Naive thymus-derived CD4-positive, alpha-beta T cell (primary cell): ENCODE results near the gene BSN. TPM values are rescaled to one million over a fixed set of nuclear protein-coding genes. Genes with fewer than 3 reads are reported as not detected.

Experiments used
- ATAC-seq: fragments of 150-1000 bp; cut with Tn5 transposase; 2 replicates; pipeline ENCODE4 v1.10.0; 2021; ENCODE audit warnings: mild to moderate bottlenecking, moderate library complexity
- CTCF ChIA-PET: fragments of 350-600 bp; sonication (Branson Sonifier 250); formaldehyde crosslinking; loops from one replicate; lab custom pipeline; 2021; ENCODE audit warnings: antibody characterized with exemption; lab: Charles Lee
- POLR2A ChIA-PET: fragments of 350-600 bp; sonication (Branson Sonifier 250); formaldehyde crosslinking; loops from one replicate; lab custom pipeline; 2021; ENCODE audit warnings: antibody characterized with exemption, inconsistent platforms; lab: Charles Lee
- DNase-seq, 9 donors: peaks; one replicate each; pipeline versions ENCODE4 v3.0.0 to v3.0.0-alpha.2; 2020 to 2022; ENCODE audit warnings: mixed read lengths in 1 of 9
- H3K27ac ChIP-seq: one replicate; pipeline ENCODE4 v1.7.0; 2013; ENCODE audit warnings: mild to moderate bottlenecking, low read depth, low read length, moderate library complexity
- H3K27me3 ChIP-seq, 2 donors: one replicate each; pipeline ENCODE4 v1.7.0; 2013; ENCODE audit warnings: low read length in 2 of 2, mild to moderate bottlenecking in 2 of 2, moderate library complexity in 2 of 2; ENCODE audit not compliant: control insufficient read depth in 2 of 2, insufficient read depth in 2 of 2
- H3K36me3 ChIP-seq, 3 experiments: 1 replicate in 2 of 3; 2 replicates in 1 of 3; pipeline ENCODE4 v1.7.0; 2013; ENCODE audit warnings: low read length in 3 of 3, mild to moderate bottlenecking in 3 of 3, moderate library complexity in 1 of 3; ENCODE audit not compliant: insufficient read depth in 3 of 3, control insufficient read depth in 2 of 3
- H3K4me1 ChIP-seq, 2 donors: one replicate each; pipeline ENCODE4 v1.7.0; 2013; ENCODE audit warnings: low read length in 2 of 2, mild to moderate bottlenecking in 2 of 2, moderate library complexity in 1 of 2; ENCODE audit not compliant: control insufficient read depth in 2 of 2, insufficient read depth in 2 of 2
- H3K4me3 ChIP-seq: 2 replicates; pipeline ENCODE4 v1.7.0; 2013; ENCODE audit warnings: mild to moderate bottlenecking, low read length
- H3K9me3 ChIP-seq, 3 experiments: 1 replicate in 2 of 3; 2 replicates in 1 of 3; pipeline ENCODE4 v1.7.0; 2013; ENCODE audit warnings: low read length in 3 of 3; ENCODE audit not compliant: control insufficient read depth in 2 of 3
- H3K27ac Mint-ChIP-seq, 9 donors: one replicate each; pipeline ENCODE4 v1.8.0; 2020 to 2022; ENCODE audit warnings: mixed read lengths in 9 of 9, mild to moderate bottlenecking in 8 of 9, moderate library complexity in 5 of 9, inconsistent platforms in 2 of 9
- H3K27me3 Mint-ChIP-seq, 5 donors: one replicate each; pipeline ENCODE4 v1.8.0; 2021 to 2022; ENCODE audit warnings: mixed read lengths in 5 of 5, mild to moderate bottlenecking in 1 of 5
- H3K36me3 Mint-ChIP-seq, 5 donors: one replicate each; pipeline ENCODE4 v1.8.0; 2020 to 2022; ENCODE audit warnings: mixed read lengths in 5 of 5, mild to moderate bottlenecking in 3 of 5, inconsistent platforms in 1 of 5
- H3K4me1 Mint-ChIP-seq, 7 donors: one replicate each; pipeline ENCODE4 v1.8.0; 2020 to 2022; ENCODE audit warnings: mixed read lengths in 7 of 7, mild to moderate bottlenecking in 3 of 7, inconsistent platforms in 1 of 7
- H3K4me3 Mint-ChIP-seq, 10 donors: one replicate each; pipeline ENCODE4 v1.8.0; 2020 to 2022; ENCODE audit warnings: mild to moderate bottlenecking in 10 of 10, mixed read lengths in 10 of 10, moderate library complexity in 6 of 10, inconsistent platforms in 2 of 10
- H3K9me3 Mint-ChIP-seq, 11 donors: one replicate each; pipeline ENCODE4 v1.8.0; 2020 to 2022; ENCODE audit warnings: mixed read lengths in 11 of 11, mild to moderate bottlenecking in 4 of 11, inconsistent platforms in 1 of 11, moderate library complexity in 1 of 11
- intact Hi-C, 2 donors: fragments of 100-400 bp; cut with micrococcal nuclease; formaldehyde crosslinking; loops; one replicate each; pipeline ENCODE4 v1.15.1; 2023
- polyA plus RNA-seq, 2 donors: library from polyadenylated mRNA; unstranded; fragments of 300-500 nt; fragmentation: Illumina TruSeq; gene quantifications; one replicate each; pipeline ENCODE4 v1.2.3, GENCODE V29; 2021
- total RNA-seq, 6 experiments: library from RNA in 5 of 6; stranded (reverse) in 5 of 6; gene quantifications; 1 replicate in 5 of 6; 2 replicates in 1 of 6; pipeline ENCODE4 v1.2.3 and lab custom pipeline; 2021 to 2026

BSN gene
- total and polyA plus RNA-seq, 7 experiments from 2014 or later = 0.12 to 0.16 (median 0.14) TPM; not detected in 2

DNA sequence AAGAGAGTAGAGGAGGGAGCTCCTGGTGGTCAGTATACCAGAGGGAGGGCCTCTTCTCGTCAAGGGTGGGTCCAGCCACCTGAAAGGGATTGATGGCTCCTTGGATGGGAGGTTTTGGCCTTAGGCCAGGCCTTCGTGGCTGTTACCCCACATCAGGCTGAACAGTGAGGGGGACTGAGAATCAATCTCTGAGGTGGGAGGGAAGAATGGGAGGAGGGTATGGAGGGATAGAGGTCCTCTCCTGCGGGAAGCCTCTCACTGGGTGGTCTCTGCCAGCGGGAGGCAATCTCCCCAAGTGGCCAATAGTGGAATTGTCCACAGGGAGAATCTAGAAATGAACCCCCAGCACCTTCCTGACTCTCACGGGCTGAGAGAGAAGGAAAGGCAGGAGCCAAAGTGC is 53.5 kb downstream of the BSN start:
- ChIA-PET CTCF (no interaction called here), POLR2A (no interaction called here)
- no peaks in the 10 kb centered on the region for H3K36me3 ChIP-seq
- Mint-ChIP-seq H3K4me3 (no peak overlapping the region), H3K4me1 (peaks cover 13 to 17% (median 16%) of the 10 kb centered on the region in 7 donors), H3K36me3 (peaks cover 0 to 5% (median under 1%) of the 10 kb centered on the region in 5 donors), H3K27ac (no peak overlapping the region), H3K27me3 (peaks cover 0 to 4% (median 0%) of the 10 kb centered on the region in 5 donors), H3K9me3 (peaks cover 0 to 6% (median 4%) of the 10 kb centered on the region in 11 donors)
- no peaks in the 10 kb centered on the region for H3K27me3 ChIP-seq
- DNase-seq = peak in 1 of 9 donors; percentile 11
- H3K9me3 ChIP-seq = peaks cover 0 to 2% (median 0%) of the 10 kb centered on the region in 3 experiments
- intact Hi-C loops = no loop called here
- H3K4me1 ChIP-seq = peaks cover 10% of the 10 kb centered on the region in 2 donors
- no peak overlapping the region for H3K4me3 ChIP-seq
- no peak for ATAC-seq
- H3K27ac ChIP-seq = no peak overlapping the region

- Histone ChIP-seq H3K9me3 (peaks cover 0 to 4% (median 0%) of the 10 kb centered on the region in 3 experiments), H3K4me1 (no peaks in the 10 kb centered on the region), H3K27ac (no peak overlapping the region), H3K4me3 (no peak overlapping the region), H3K27me3 (no peaks in the 10 kb centered on the region), H3K36me3 (no peaks in the 10 kb centered on the region)
- Mint-ChIP-seq H3K9me3 (peaks cover 0 to 10% (median 4%) of the 10 kb centered on the region in 11 donors), H3K36me3 (peaks cover 0 to 9% (median 0%) of the 10 kb centered on the region in 5 donors), H3K27me3 (peaks cover 0 to 4% (median 0%) of the 10 kb centered on the region in 5 donors), H3K27ac (peak overlapping the region in 1 of 9 donors; percentile 31), H3K4me1 (peaks cover under 1 to 4% (median 1%) of the 10 kb centered on the region in 7 donors), H3K4me3 (no peak overlapping the region)
- intact Hi-C loops = no loop called here
- ATAC-seq (no peak), DNase-seq (peak in 1 of 9 donors; percentile 8)
- POLR2A ChIA-PET = interaction anchor here (0.6 kb wide), 1 partner anchor 295 kb away, joined by 5 read pairs; no protein-coding TSS in a partner anchor
- CTCF ChIA-PET = interaction anchor here (0.6 kb wide), 1 partner anchor 409 kb away, joined by 4 read pairs; no protein-coding TSS in a partner anchor
Observed at GRCh38 chr3:49609314-49609713, 55.0 kb downstream of the BSN start.

- H3K36me3 Mint-ChIP-seq = peaks cover 0 to 9% (median 0%) of the 10 kb centered on the region in 5 donors
- peak in 1 of 9 donors; percentile 12 for DNase-seq
- no peak overlapping the region for H3K27ac Mint-ChIP-seq
- Histone ChIP-seq H3K27me3 (no peaks in the 10 kb centered on the region), H3K36me3 (no peaks in the 10 kb centered on the region), H3K4me1 (no peaks in the 10 kb centered on the region), H3K9me3 (peaks cover 0 to 4% (median 0%) of the 10 kb centered on the region in 3 experiments), H3K4me3 (no peak overlapping the region), H3K27ac (no peak overlapping the region)
- H3K9me3 Mint-ChIP-seq = peaks cover 0 to 10% (median 4%) of the 10 kb centered on the region in 11 donors
- ATAC-seq = no peak
- H3K4me1 Mint-ChIP-seq = peaks cover 0 to 4% (median 0%) of the 10 kb centered on the region in 7 donors
- ChIA-PET CTCF (no interaction called here), POLR2A (no interaction called here)
- intact Hi-C loops = no loop called here
- peaks cover 0 to 4% (median 0%) of the 10 kb centered on the region in 5 donors for H3K27me3 Mint-ChIP-seq
- H3K4me3 Mint-ChIP-seq = no peak overlapping the region
Observed at GRCh38 chr3:49609815-49610214, 55.5 kb downstream of the BSN start.

GRCh38 chr3:49610666-49611280 is 56.5 kb downstream of the BSN start:
- Histone ChIP-seq H3K36me3 (no peaks in the 10 kb centered on the region), H3K27ac (no peak overlapping the region), H3K4me1 (no peaks in the 10 kb centered on the region), H3K9me3 (peaks cover 0 to 4% (median 0%) of the 10 kb centered on the region in 3 experiments), H3K27me3 (no peaks in the 10 kb centered on the region), H3K4me3 (no peak overlapping the region)
- Mint-ChIP-seq H3K36me3 (peaks cover 0 to 9% (median 0%) of the 10 kb centered on the region in 5 donors), H3K27me3 (peaks cover 0 to 4% (median 0%) of the 10 kb centered on the region in 5 donors), H3K4me1 (peaks cover 0 to 4% (median 0%) of the 10 kb centered on the region in 7 donors), H3K27ac (no peak overlapping the region), H3K9me3 (peaks cover 0 to 10% (median 4%) of the 10 kb centered on the region in 11 donors), H3K4me3 (peak overlapping the region in 1 of 10 donors; percentile 16)
- ATAC-seq = no peak
- DNase-seq = peak in 1 of 9 donors; percentile 1
- intact Hi-C loops = no loop called here
- ChIA-PET POLR2A (no interaction called here), CTCF (interaction anchor here (0.6 kb wide), 1 partner anchor 416 kb away, joined by 4 read pairs; no protein-coding TSS in a partner anchor)

DNA sequence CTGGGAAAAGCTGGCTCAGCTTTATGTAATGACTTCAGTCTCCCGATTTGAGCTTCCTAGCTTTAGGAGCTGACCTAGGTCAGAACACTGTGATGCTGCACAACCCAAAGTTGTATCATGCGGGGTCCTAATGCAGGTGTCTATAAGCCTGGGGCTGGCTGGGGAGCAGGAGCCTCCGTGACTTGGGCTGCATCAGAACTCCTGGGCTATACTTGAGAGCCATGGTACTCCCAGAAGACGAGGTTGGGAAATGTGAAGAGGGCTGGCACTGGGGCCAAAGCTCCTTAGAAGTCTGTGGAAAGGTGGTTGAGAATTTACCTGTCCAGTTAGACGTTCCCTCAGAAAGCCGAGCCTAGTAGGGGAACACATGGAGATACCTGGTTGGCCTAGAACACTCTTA is 57.0 kb downstream of the BSN start:
- ChIA-PET CTCF (interaction anchor here (0.6 to 0.7 kb wide), 3 partner anchors 414 to 789 kb away, joined by 3 to 6 read pairs (median 4); no protein-coding TSS in a partner anchor), POLR2A (interaction anchor here (0.7 kb wide), 1 partner anchor 14 kb away, joined by 6 read pairs; no protein-coding TSS in a partner anchor)
- ATAC-seq (no peak), DNase-seq (peak in 1 of 9 donors; percentile 2)
- Mint-ChIP-seq H3K27me3 (peaks cover 0 to 4% (median 0%) of the 10 kb centered on the region in 5 donors), H3K4me3 (peak overlapping the region in 1 of 10 donors; percentile 16), H3K36me3 (peaks cover 0 to 9% (median 0%) of the 10 kb centered on the region in 5 donors), H3K9me3 (peaks cover 0 to 10% (median 4%) of the 10 kb centered on the region in 11 donors), H3K4me1 (peaks cover 0 to 3% (median 0%) of the 10 kb centered on the region in 7 donors), H3K27ac (no peak overlapping the region)
- Histone ChIP-seq H3K4me3 (no peak overlapping the region), H3K27ac (no peak overlapping the region), H3K27me3 (no peaks in the 10 kb centered on the region), H3K9me3 (peaks cover 0 to 4% (median 0%) of the 10 kb centered on the region in 3 experiments), H3K4me1 (no peaks in the 10 kb centered on the region), H3K36me3 (no peaks in the 10 kb centered on the region)
- intact Hi-C loops = no loop called here

- Histone ChIP-seq H3K4me1 (no peaks in the 10 kb centered on the region), H3K27ac (no peak overlapping the region), H3K36me3 (no peaks in the 10 kb centered on the region), H3K9me3 (peaks cover 0 to 4% (median 0%) of the 10 kb centered on the region in 3 experiments), H3K27me3 (no peaks in the 10 kb centered on the region), H3K4me3 (no peak overlapping the region)
- Mint-ChIP-seq H3K9me3 (peaks cover 0 to 10% (median 4%) of the 10 kb centered on the region in 11 donors), H3K4me3 (no peak overlapping the region), H3K36me3 (peaks cover 0 to 9% (median 0%) of the 10 kb centered on the region in 5 donors), H3K4me1 (peaks cover 0 to 2% (median 0%) of the 10 kb centered on the region in 7 donors), H3K27me3 (peaks cover 0 to 4% (median 0%) of the 10 kb centered on the region in 5 donors), H3K27ac (no peak overlapping the region)
- intact Hi-C loops = no loop called here
- ATAC-seq (no peak), DNase-seq (no peak)
- ChIA-PET CTCF (interaction anchor here (0.7 kb wide), 2 partner anchors 414 to 790 kb away, joined by 3 to 6 read pairs; no protein-coding TSS in a partner anchor), POLR2A (interaction anchor here (0.7 kb wide), 1 partner anchor 15 kb away, joined by 6 read pairs; no protein-coding TSS in a partner anchor)
Observed at GRCh38 chr3:49611719-49612118, 57.4 kb downstream of the BSN start.
